MM.1S (cell line): ENCODE data around the gene MARCHF10.

Experiments
- DNase-seq: peaks from one replicate; pipeline ENCODE4 v3.0.0-alpha.2; 2015
- H2AFZ ChIP-seq: fragments of 300-600 bp; sonication (generic); 2 replicates; pipeline ENCODE4 v1.6.0; 2016; ENCODE audit warnings: antibody characterized with exemption, low read length
- H3F3A ChIP-seq: fragments of 300-600 bp; sonication (generic); 2 replicates; pipeline ENCODE4 v1.6.1; 2016; ENCODE audit warnings: mild to moderate bottlenecking, antibody characterized with exemption, low read length, moderate library complexity, mixed read lengths; ENCODE audit not compliant: insufficient read depth
- H3K27ac ChIP-seq: fragments of 300-600 bp; sonication (generic); 2 replicates; pipeline ENCODE4 v1.5.1; 2016; ENCODE audit warnings: mild to moderate bottlenecking, low read length
- H3K27me3 ChIP-seq: fragments of 300-600 bp; sonication (generic); replicated peaks from 2 replicates; pipeline ENCODE4 v1.6.0; 2016; ENCODE audit warnings: low read length; ENCODE audit not compliant: insufficient read depth
- H3K36me3 ChIP-seq: fragments of 300-600 bp; sonication (generic); replicated peaks from 2 replicates; pipeline ENCODE4 v1.6.1; 2016; ENCODE audit warnings: mild to moderate bottlenecking, low read length, mixed read lengths; ENCODE audit not compliant: insufficient read depth
- H3K4me1 ChIP-seq: fragments of 300-600 bp; sonication (generic); 2 replicates; pipeline ENCODE4 v1.6.1; 2016; ENCODE audit warnings: low read length, mixed read lengths
- H3K4me2 ChIP-seq: fragments of 300-600 bp; sonication (generic); 2 replicates; pipeline ENCODE4 v1.6.0; 2016; ENCODE audit warnings: low read depth, low read length
- H3K4me3 ChIP-seq: fragments of 300-600 bp; sonication (generic); 2 replicates; pipeline ENCODE4 v1.5.1; 2016; ENCODE audit warnings: low read length, mixed read lengths
- H3K79me2 ChIP-seq: fragments of 300-600 bp; sonication (generic); 2 replicates; pipeline ENCODE4 v1.6.1; 2016; ENCODE audit warnings: mixed run types, low read length, mixed read lengths
- H3K9ac ChIP-seq: fragments of 300-600 bp; sonication (generic); 2 replicates; pipeline ENCODE4 v1.6.1; 2016; ENCODE audit warnings: low read length, mixed read lengths
- H3K9me2 ChIP-seq: fragments of 300-600 bp; sonication (generic); replicated peaks from 2 replicates; pipeline ENCODE4 v1.6.1; 2016; ENCODE audit warnings: mild to moderate bottlenecking, low read length, mixed read lengths; ENCODE audit not compliant: insufficient read depth
- H3K9me3 ChIP-seq: fragments of 300-600 bp; sonication (generic); replicated peaks from 2 replicates; pipeline ENCODE4 v1.6.1; 2016; ENCODE audit warnings: mild to moderate bottlenecking, low read length, mixed read lengths; ENCODE audit not compliant: insufficient read depth
- H4K20me1 ChIP-seq: fragments of 300-600 bp; sonication (generic); 2 replicates; pipeline ENCODE4 v1.6.1; 2016; ENCODE audit warnings: mild to moderate bottlenecking, low read length, moderate library complexity, mixed read lengths; ENCODE audit not compliant: insufficient read depth
- CTCF ChIP-seq: fragments of 300-600 bp; sonication (generic); IDR thresholded peaks from 2 replicates; pipeline ENCODE4 v1.5.1; 2016; ENCODE audit warnings: antibody characterized with exemption, low read length, mixed read lengths
- EZH2 ChIP-seq: fragments of 300-600 bp; sonication (generic); optimal IDR thresholded peaks from 2 replicates; pipeline ENCODE3; 2017; ENCODE audit warnings: low read depth, mild to moderate bottlenecking, antibody characterized with exemption, low read length, mixed read lengths
- EZH2phosphoT487 ChIP-seq: fragments of 300-600 bp; sonication (generic); IDR thresholded peaks from 2 replicates; pipeline ENCODE4 v1.6.1; 2018; ENCODE audit warnings: antibody characterized with exemption, low read length

The MARCHF10 gene

GRCh38 chr17:62818526-62818925 is 10.4 kb upstream of the MARCHF10 start:
- H3K27me3 ChIP-seq = no peaks in the 10 kb centered on the region
- H2AFZ ChIP-seq = no peak overlapping the region
- no peaks in the 10 kb centered on the region for H4K20me1 ChIP-seq
- H3K4me1 ChIP-seq = no peaks in the 10 kb centered on the region
- H3K36me3 ChIP-seq = no peaks in the 10 kb centered on the region
- TF ChIP-seq CTCF = no peak
- TF ChIP-seq EZH2 = no peak
- no peak for TF ChIP-seq EZH2phosphoT487
- H3K4me2 ChIP-seq = no peak overlapping the region
- no peak for DNase-seq
- H3K9me2 ChIP-seq = no peaks in the 10 kb centered on the region
- no peak overlapping the region for H3K4me3 ChIP-seq
- H3F3A ChIP-seq = no peaks in the 10 kb centered on the region
- H3K27ac ChIP-seq = no peak overlapping the region
- no peaks in the 10 kb centered on the region for H3K9me3 ChIP-seq
- no peaks in the 10 kb centered on the region for H3K79me2 ChIP-seq
- no peak overlapping the region for H3K9ac ChIP-seq

- H3K4me2 ChIP-seq = no peak overlapping the region
- H3K9me3 ChIP-seq = no peaks in the 10 kb centered on the region
- no peak overlapping the region for H2AFZ ChIP-seq
- no peak for DNase-seq
- H3F3A ChIP-seq = no peaks in the 10 kb centered on the region
- H3K79me2 ChIP-seq = no peaks in the 10 kb centered on the region
- no peak overlapping the region for H3K4me3 ChIP-seq
- H4K20me1 ChIP-seq = no peaks in the 10 kb centered on the region
- H3K9ac ChIP-seq = no peak overlapping the region
- no peak overlapping the region for H3K27ac ChIP-seq
- no peaks in the 10 kb centered on the region for H3K9me2 ChIP-seq
- H3K27me3 ChIP-seq = no peaks in the 10 kb centered on the region
- H3K36me3 ChIP-seq = no peaks in the 10 kb centered on the region
- no peak for TF ChIP-seq EZH2phosphoT487
- no peak for TF ChIP-seq EZH2
- no peak for TF ChIP-seq CTCF
- H3K4me1 ChIP-seq = no peaks in the 10 kb centered on the region
These were observed 8.2 kb upstream of the MARCHF10 start for GRCh38 chr17:62816282-62816839.

GRCh38 chr17:62809656-62810055 is 1.5 kb upstream of the MARCHF10 start:
- Histone ChIP-seq H3F3A (no peaks in the 10 kb centered on the region), H4K20me1 (no peaks in the 10 kb centered on the region), H3K9ac (no peak overlapping the region), H3K4me1 (no peaks in the 10 kb centered on the region), H3K79me2 (no peaks in the 10 kb centered on the region), H3K4me2 (no peak overlapping the region), H3K9me2 (no peaks in the 10 kb centered on the region), H3K4me3 (no peak overlapping the region), H3K36me3 (no peaks in the 10 kb centered on the region), H2AFZ (no peak overlapping the region), H3K27me3 (no peaks in the 10 kb centered on the region), H3K9me3 (no peaks in the 10 kb centered on the region), H3K27ac (no peak overlapping the region)
- no peak for TF ChIP-seq CTCF
- TF ChIP-seq EZH2 = no peak
- no peak for TF ChIP-seq EZH2phosphoT487
- DNase-seq = no peak
